ENCODE results near the gene ATG4B.

DNA sequence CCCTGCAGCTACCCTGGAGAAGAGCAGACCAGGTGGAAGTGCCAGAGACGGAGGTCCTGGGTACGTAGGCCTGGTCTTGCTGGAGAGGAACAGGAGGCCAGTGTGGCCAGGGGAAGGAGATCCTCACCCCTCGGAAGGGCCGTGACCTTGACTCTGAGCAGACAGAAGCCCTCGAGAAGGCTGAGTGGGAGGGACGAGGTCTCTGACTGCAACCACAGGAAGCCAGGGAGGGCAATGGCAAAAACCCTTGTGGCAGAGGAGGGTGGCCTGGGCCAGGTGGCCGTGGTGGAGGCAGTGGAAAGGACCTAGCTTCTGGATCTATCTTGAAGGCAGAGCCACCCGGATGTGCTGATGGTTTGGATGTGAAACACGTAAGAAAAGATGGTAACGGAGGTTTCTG lies 28.6 kb upstream of the ATG4B start:
- TF ChIP-seq, protein P1, sequence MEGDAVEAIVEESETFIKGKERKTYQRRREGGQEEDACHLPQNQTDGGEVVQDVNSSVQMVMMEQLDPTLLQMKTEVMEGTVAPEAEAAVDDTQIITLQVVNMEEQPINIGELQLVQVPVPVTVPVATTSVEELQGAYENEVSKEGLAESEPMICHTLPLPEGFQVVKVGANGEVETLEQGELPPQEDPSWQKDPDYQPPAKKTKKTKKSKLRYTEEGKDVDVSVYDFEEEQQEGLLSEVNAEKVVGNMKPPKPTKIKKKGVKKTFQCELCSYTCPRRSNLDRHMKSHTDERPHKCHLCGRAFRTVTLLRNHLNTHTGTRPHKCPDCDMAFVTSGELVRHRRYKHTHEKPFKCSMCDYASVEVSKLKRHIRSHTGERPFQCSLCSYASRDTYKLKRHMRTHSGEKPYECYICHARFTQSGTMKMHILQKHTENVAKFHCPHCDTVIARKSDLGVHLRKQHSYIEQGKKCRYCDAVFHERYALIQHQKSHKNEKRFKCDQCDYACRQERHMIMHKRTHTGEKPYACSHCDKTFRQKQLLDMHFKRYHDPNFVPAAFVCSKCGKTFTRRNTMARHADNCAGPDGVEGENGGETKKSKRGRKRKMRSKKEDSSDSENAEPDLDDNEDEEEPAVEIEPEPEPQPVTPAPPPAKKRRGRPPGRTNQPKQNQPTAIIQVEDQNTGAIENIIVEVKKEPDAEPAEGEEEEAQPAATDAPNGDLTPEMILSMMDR (IDR thresholded peaks at IDR 0.05) = no peak
- TF ChIP-seq EZH2 (IDR thresholded peaks at IDR 0.05) = no peak
- TF ChIP-seq EZH2phosphoT487 (IDR thresholded peaks at IDR 0.05) = no peak
